Sigmoid colon (tissue), 7 donors: ENCODE data around the gene RPL12. TPM values are rescaled to one million over a fixed set of nuclear protein-coding genes. Genes with fewer than 3 reads are reported as not detected.

Experiments used
- DNase-seq: peaks from one replicate; pipeline ENCODE4 v3.0.0-alpha.2; 2019
- H3K27ac ChIP-seq, 4 donors: fragments of 200-600 bp; sonication (generic); one replicate each; pipeline ENCODE4 v1.5.1; 2016 to 2019; ENCODE audit warnings: mild to moderate bottlenecking in 1 of 4
- H3K27me3 ChIP-seq, 3 donors: fragments of 200-600 bp; sonication (generic); one replicate each; pipeline ENCODE4 v1.5.1; 2019; ENCODE audit warnings: mild to moderate bottlenecking in 1 of 3
- H3K36me3 ChIP-seq, 4 donors: fragments of 200-600 bp; sonication (generic); one replicate each; pipeline ENCODE4 v1.5.1; 2016 to 2019
- H3K4me1 ChIP-seq, 4 donors: fragments of 200-600 bp; sonication (generic); one replicate each; pipeline ENCODE4 v1.5.1; 2017 to 2019
- H3K4me3 ChIP-seq, 4 donors: fragments of 200-600 bp; sonication (generic); one replicate each; pipeline ENCODE4 v1.5.1; 2017 to 2019; ENCODE audit warnings: mild to moderate bottlenecking in 2 of 4, moderate library complexity in 1 of 4
- H3K9me3 ChIP-seq, 4 donors: fragments of 200-600 bp in 3 of 4; sonication (generic) in 3 of 4; one replicate each; pipeline versions ENCODE4 v1.5.1 to v1.6.1; 2013 to 2019
- EP300 ChIP-seq, 4 donors: sonication (generic); formaldehyde crosslinking; IDR thresholded peaks; one replicate each; pipeline ENCODE4 v1.6.1; 2017; ENCODE audit warnings: antibody characterized with exemption in 4 of 4
- POLR2A ChIP-seq, 2 donors: fragments of 450-650 bp; IDR thresholded peaks; one replicate each; pipeline ENCODE4 v1.6.1; 2016; ENCODE audit warnings: antibody characterized with exemption in 2 of 2, mild to moderate bottlenecking in 2 of 2, moderate library complexity in 2 of 2
- POLR2AphosphoS5 ChIP-seq, 4 donors: sonication (generic); formaldehyde crosslinking; IDR thresholded peaks; one replicate each; pipeline ENCODE4 v1.6.1; 2017; ENCODE audit warnings: antibody characterized with exemption in 4 of 4
- WGBS, 2 donors: extraction: QIAGEN DNeasy Blood & Tissue Kit; methylation state at CpG; one replicate each; pipeline ENCODE4 v1.1.7; 2013; 5-methylcytosine and 5-hydroxymethylcytosine counted together
- intact Hi-C: fragments of 100-400 bp; cut with DNase I; formaldehyde crosslinking; loops from one replicate; pipeline ENCODE4 v1.15.1; 2023
- polyA plus RNA-seq, 3 donors: library from polyadenylated mRNA; stranded (reverse); fragments of 200-250 nt; gene quantifications; one replicate each; pipeline ENCODE4 v1.2.3, GENCODE V29; 2013
- small RNA-seq, 3 donors: library from RNA; depleted of rRNA; stranded (forward); fragments of <200 nt; gene quantifications; one replicate each; pipeline ENCODE3, GENCODE V24; 2016
- total RNA-seq, 4 donors: library from RNA; depleted of rRNA; stranded (reverse); fragments of >200 nt; gene quantifications; one replicate each; pipeline ENCODE4 v1.1.0, GENCODE V29; 2016
- TF ChIP-seq, protein P1 (sequence below), 4 experiments: fragments of 450-650 bp in 3 of 4; fragments of 200-600 bp in 1 of 4; IDR thresholded peaks; one replicate each; pipeline ENCODE4 v1.5.1; 2016 to 2019; ENCODE audit warnings: antibody characterized with exemption in 4 of 4, mild to moderate bottlenecking in 3 of 4, moderate library complexity in 2 of 4
- donor health status: healthy with polysubstance abuse.
- donor health status: Bipolar disorder and iron deficiency.
- donor health status: healthy.

Gene RPL12
- total and polyA plus RNA-seq, 7 donors = 2,492 to 5,061 (median 2,965) TPM

DNA sequence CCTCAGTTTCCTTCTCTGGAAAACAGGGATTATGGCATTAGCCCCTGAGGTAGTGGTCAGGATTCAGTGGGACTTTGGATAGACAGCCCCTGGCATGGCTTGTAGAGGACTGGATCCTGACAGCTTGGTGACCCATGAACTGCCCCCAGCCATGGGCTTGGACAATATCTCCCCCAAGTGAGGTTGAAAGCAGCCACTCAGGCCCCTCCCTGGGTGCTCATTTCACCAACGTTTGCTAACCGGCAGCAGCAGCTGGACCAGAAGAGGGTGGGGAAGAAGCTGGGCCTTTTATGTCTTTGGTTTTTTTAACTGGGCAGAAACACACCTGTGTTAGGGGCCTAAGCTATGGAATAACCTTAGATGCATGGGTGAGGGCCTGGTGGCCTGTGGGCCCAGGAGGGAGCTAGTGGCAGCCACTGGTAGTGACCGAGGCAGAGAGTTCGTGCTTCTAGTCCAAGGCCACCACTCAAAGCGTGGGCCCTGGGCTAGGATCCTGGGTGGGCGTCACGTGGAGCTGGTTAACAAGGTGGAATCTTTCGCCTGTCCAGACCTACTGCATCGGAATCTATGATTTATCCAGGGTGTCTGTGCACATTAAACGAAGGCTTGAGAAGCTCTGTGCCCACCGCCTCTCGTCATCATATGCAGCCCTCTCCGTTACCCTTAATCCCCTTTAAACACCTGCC, 52.3 kb downstream of the RPL12 start:
- Histone ChIP-seq H3K27ac (peak overlapping the region in 3 of 4 donors; percentile 92 to 98 (median 97)), H3K27me3 (no peaks in the 10 kb centered on the region), H3K4me3 (peak overlapping the region; percentile 84 to 97 (median 96)), H3K4me1 (peaks cover 0 to 59% (median 39%) of the 10 kb centered on the region in 4 donors), H3K36me3 (peaks cover 0 to 42% (median 13%) of the 10 kb centered on the region in 4 donors), H3K9me3 (no peaks in the 10 kb centered on the region)
- WGBS, 2 donors = 80 to 85% methylated on average over 13 of the region's 13 CpGs
- DNase-seq = peak; percentile 54
- TF ChIP-seq EP300 (IDR thresholded peaks at IDR 0.05) (no peak), POLR2A (IDR thresholded peaks at IDR 0.05) (no peak), POLR2AphosphoS5 (IDR thresholded peaks at IDR 0.05) (no peak)
- TF ChIP-seq, protein P1, sequence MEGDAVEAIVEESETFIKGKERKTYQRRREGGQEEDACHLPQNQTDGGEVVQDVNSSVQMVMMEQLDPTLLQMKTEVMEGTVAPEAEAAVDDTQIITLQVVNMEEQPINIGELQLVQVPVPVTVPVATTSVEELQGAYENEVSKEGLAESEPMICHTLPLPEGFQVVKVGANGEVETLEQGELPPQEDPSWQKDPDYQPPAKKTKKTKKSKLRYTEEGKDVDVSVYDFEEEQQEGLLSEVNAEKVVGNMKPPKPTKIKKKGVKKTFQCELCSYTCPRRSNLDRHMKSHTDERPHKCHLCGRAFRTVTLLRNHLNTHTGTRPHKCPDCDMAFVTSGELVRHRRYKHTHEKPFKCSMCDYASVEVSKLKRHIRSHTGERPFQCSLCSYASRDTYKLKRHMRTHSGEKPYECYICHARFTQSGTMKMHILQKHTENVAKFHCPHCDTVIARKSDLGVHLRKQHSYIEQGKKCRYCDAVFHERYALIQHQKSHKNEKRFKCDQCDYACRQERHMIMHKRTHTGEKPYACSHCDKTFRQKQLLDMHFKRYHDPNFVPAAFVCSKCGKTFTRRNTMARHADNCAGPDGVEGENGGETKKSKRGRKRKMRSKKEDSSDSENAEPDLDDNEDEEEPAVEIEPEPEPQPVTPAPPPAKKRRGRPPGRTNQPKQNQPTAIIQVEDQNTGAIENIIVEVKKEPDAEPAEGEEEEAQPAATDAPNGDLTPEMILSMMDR (IDR thresholded peaks at IDR 0.05) = no peak
- intact Hi-C loops = loop anchor here (5.0 kb wide), 1 partner anchor 152 kb away; no protein-coding TSS in a partner anchor

DNA sequence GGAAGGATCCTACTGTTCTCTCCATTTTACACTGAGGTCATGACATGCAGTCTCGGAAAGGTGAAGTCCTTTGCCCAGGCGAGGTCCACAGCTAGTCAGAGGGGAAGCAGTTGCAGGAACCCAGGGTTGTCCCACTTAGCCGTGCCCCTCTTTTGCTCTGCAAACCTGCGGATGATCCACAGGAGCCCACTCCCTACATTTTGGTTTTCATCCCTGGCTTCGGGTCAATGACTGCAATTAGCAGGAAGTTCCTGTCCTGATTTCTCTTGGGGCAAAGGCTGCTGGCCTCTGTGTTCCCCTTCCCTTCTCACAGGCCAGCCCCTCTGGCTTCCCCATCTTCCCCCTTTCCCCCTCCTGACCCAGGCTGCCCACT, 52.9 kb downstream of the RPL12 start:
- TF ChIP-seq, protein P1 (IDR thresholded peaks at IDR 0.05) = no peak
- TF ChIP-seq POLR2A (IDR thresholded peaks at IDR 0.05) (no peak), EP300 (IDR thresholded peaks at IDR 0.05) (no peak), POLR2AphosphoS5 (IDR thresholded peaks at IDR 0.05) (no peak)
- DNase-seq = no peak
- peaks cover 0 to 36% (median 10%) of the 10 kb centered on the region in 4 donors for H3K36me3 ChIP-seq
- 35 to 42% methylated on average over 5 of the region's 5 CpGs for WGBS, 2 donors
- H3K27me3 ChIP-seq = no peaks in the 10 kb centered on the region
- no peaks in the 10 kb centered on the region for H3K9me3 ChIP-seq
- peak overlapping the region in 3 of 4 donors; percentile 92 to 98 (median 97) for H3K27ac ChIP-seq
- intact Hi-C loops = loop anchor here (5.0 kb wide), 1 partner anchor 151 kb away; no protein-coding TSS in a partner anchor
- peaks cover 0 to 59% (median 39%) of the 10 kb centered on the region in 4 donors for H3K4me1 ChIP-seq
- H3K4me3 ChIP-seq = peak overlapping the region; percentile 84 to 97 (median 96)

Small RNA genes within 50 kb of the gene (small RNA-seq; reads per million reads assigned to genes)
- 0 reads per million in 3 donors for gene RF00019
- gene SNORA65 = 91.4 to 155 (median 153) reads per million in 3 donors

Other genes starting within 250 kb of the RPL12 start
- gene GARNL3, start 186.6 kb downstream of the RPL12 start, total RNA-seq = 10 to 100 TPM; 10.2 to 28.0 (median 17.6) TPM
- gene GARNL3, start 186.6 kb downstream of the RPL12 start, polyA plus RNA-seq = 1 to 10 TPM in 2 of 3 donors, under 1 TPM in 1; 0.92 to 4.8 (median 3.0) TPM
- 10 to 100 TPM; 45.1 to 68.7 (median 64.4) TPM for gene SLC2A8, start 54.2 kb downstream of the RPL12 start, total RNA-seq
- 10 to 100 TPM in 2 of 3 donors, 1 to 10 TPM in 1; 7.2 to 19.3 (median 11.8) TPM for gene SLC2A8, start 54.2 kb downstream of the RPL12 start, polyA plus RNA-seq
- 10 to 100 TPM; 10.9 to 14.6 (median 13.9) TPM for gene ZNF79, start 27.0 kb downstream of the RPL12 start, total RNA-seq
- 1 to 10 TPM in 2 of 3 donors, under 1 TPM in 1; 0.60 to 3.5 (median 2.3) TPM for gene ZNF79, start 27.0 kb downstream of the RPL12 start, polyA plus RNA-seq
- gene LRSAM1, start 104 bp upstream of the RPL12 start, total RNA-seq = 10 to 100 TPM; 17.9 to 54.0 (median 30.2) TPM
- gene LRSAM1, start 104 bp upstream of the RPL12 start, polyA plus RNA-seq = 10 to 100 TPM in 1 of 3 donors, 1 to 10 TPM in 2; 6.9 to 17.4 (median 7.2) TPM
- gene STXBP1, start 160.9 kb upstream of the RPL12 start, total RNA-seq = 10 to 100 TPM; 32.3 to 97.2 (median 41.0) TPM
- 1 to 10 TPM; 3.7 to 9.2 (median 9.0) TPM for gene STXBP1, start 160.9 kb upstream of the RPL12 start, polyA plus RNA-seq